Measurements from ENCODE around the gene RNF175. TPM values are rescaled to one million over a fixed set of nuclear protein-coding genes. Genes with fewer than 3 reads are reported as not detected.

The RNF175 gene
- total RNA-seq, 4 donors from 2014 or later, result 0.10 to 1.9 (median 0.47) TPM; not detected in 1

GRCh38 chr4:153728660-153729059 lies 31.2 kb downstream of the RNF175 start:
- intact Hi-C loops (cut with DNase I; ENCODE audit: low total_unique reads), result no loop called here
- 77 to 85% methylated on average over 4 of the region's 4 CpGs for WGBS, 2 donors
- DNase-seq (ENCODE audit: low spot score in 2 of 2), result no peak
- TF ChIP-seq CTCF (IDR thresholded peaks at IDR 0.05), result no peak
- no peak for TF ChIP-seq POLR2A (IDR thresholded peaks at IDR 0.05)
- H3K4me3 ChIP-seq (ENCODE audit: low read depth, poor library complexity, severe bottlenecking), result no peak overlapping the region

GRCh38 chr4:153728151-153728550 lies 31.7 kb downstream of the RNF175 start:
- intact Hi-C loops (cut with DNase I; ENCODE audit: low total_unique reads), result no loop called here
- WGBS, 2 donors, result 79 to 86% methylated on average over 5 of the region's 5 CpGs
- TF ChIP-seq POLR2A (IDR thresholded peaks at IDR 0.05), result no peak
- TF ChIP-seq CTCF (IDR thresholded peaks at IDR 0.05), result no peak
- no peak for DNase-seq (ENCODE audit: low spot score in 2 of 2)
- no peak overlapping the region for H3K4me3 ChIP-seq (ENCODE audit: low read depth, poor library complexity, severe bottlenecking)

GRCh38 chr4:153725831-153726154 lies 34.0 kb downstream of the RNF175 start:
- TF ChIP-seq CTCF (IDR thresholded peaks at IDR 0.05), result no peak
- no peak for TF ChIP-seq POLR2A (IDR thresholded peaks at IDR 0.05)
- 90 to 91% methylated on average over 1 of the region's 1 CpG for WGBS, 2 donors
- DNase-seq (ENCODE audit: low spot score in 2 of 2), result no peak
- intact Hi-C loops (cut with DNase I; ENCODE audit: low total_unique reads), result no loop called here
- no peak overlapping the region for H3K4me3 ChIP-seq (ENCODE audit: low read depth, poor library complexity, severe bottlenecking)

GRCh38 chr4:153725136-153725830 lies 34.5 kb downstream of the RNF175 start:
- intact Hi-C loops (cut with DNase I; ENCODE audit: low total_unique reads), result no loop called here
- no peak overlapping the region for H3K4me3 ChIP-seq (ENCODE audit: low read depth, poor library complexity, severe bottlenecking)
- DNase-seq (ENCODE audit: low spot score in 2 of 2), result no peak

GRCh38 chr4:153724606-153725005 lies 35.2 kb downstream of the RNF175 start:
- 90 to 96% methylated on average over 2 to 5 of the region's 5 CpGs for WGBS, 2 donors
- no peak for TF ChIP-seq CTCF (IDR thresholded peaks at IDR 0.05)
- TF ChIP-seq POLR2A (IDR thresholded peaks at IDR 0.05), result no peak
- no peak overlapping the region for H3K4me3 ChIP-seq (ENCODE audit: low read depth, poor library complexity, severe bottlenecking)
- intact Hi-C loops (cut with DNase I; ENCODE audit: low total_unique reads), result no loop called here
- no peak for DNase-seq (ENCODE audit: low spot score in 2 of 2)

More at GRCh38 chr4:153725136-153725830, 34.5 kb downstream of the RNF175 start:
- WGBS, 2 donors, result 78 to 81% methylated on average over 5 of the region's 5 CpGs
- no peak for TF ChIP-seq POLR2A (IDR thresholded peaks at IDR 0.05)
- no peak for TF ChIP-seq CTCF (IDR thresholded peaks at IDR 0.05)

- 71 to 93% methylated on average over 1 of the region's 1 CpG for WGBS, 2 donors
- intact Hi-C loops (cut with DNase I; ENCODE audit: low total_unique reads), result no loop called here
- H3K4me3 ChIP-seq (ENCODE audit: low read depth, poor library complexity, severe bottlenecking), result no peak overlapping the region
- TF ChIP-seq CTCF (IDR thresholded peaks at IDR 0.05) (no peak), POLR2A (IDR thresholded peaks at IDR 0.05) (no peak)
- DNase-seq (ENCODE audit: low spot score in 2 of 2), result no peak
Observed at GRCh38 chr4:153722036-153722435, 37.8 kb downstream of the RNF175 start.

Measured in lower leg skin (tissue), 4 donors.